ENCODE measurements around the gene SGO1.
"Not testable (repeated sequence)": the region's sequence is repeated elsewhere in the genome, so short reads cannot be mapped to it uniquely, and the experiment has no call there.

The SGO1 gene

DNA sequence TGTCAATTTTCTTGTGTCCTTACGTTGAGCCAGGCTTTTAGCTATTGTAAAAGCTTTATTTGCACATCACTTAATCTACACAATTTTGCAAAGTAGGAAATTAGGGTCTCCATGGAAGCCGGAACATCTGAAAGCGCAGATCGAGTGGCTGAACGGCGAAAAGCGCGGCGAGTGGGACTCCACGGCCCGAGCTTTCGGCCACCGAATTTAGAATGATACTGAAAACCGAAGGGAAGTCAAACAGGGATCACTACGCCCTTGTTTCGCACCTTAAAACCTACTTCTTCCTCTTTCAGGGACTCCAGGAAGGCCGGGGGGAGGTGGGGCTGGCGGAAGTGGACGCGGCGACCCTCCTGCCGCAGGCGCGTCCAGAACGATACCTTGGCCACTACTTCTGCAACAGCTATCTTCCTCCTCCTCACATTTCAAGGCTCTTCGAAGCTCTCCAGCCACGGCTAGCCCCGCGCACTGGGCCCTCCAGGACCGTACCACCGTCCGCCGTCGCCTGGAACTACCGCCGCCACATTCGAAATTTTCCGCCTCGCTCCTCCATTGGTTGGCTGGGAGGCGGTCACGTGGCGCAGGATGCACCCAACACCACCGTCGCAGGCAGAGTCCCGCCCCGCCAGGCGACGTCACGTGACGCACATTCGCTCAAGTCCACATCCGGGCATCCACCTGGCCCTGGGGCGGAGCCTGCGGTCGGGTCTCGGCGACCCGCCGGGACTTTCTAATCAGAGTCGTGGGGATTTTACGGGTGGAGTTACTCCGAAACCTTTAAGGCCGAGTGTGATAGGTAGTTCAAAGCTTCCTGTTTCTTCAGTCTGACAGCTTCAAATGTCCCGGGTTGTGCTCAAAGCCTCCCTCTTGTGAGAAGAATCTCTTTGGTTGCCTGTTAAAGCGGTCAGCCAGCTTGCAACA lies at the start of gene SGO1:
SGO1 (minus strand) TSS at position 528 of the 921 bp plus-strand sequence. CDS start 2,179 bp downstream, outside the sequence.
- DNase-seq (ENCODE audit: low spot score): peak; percentile 99

DNA sequence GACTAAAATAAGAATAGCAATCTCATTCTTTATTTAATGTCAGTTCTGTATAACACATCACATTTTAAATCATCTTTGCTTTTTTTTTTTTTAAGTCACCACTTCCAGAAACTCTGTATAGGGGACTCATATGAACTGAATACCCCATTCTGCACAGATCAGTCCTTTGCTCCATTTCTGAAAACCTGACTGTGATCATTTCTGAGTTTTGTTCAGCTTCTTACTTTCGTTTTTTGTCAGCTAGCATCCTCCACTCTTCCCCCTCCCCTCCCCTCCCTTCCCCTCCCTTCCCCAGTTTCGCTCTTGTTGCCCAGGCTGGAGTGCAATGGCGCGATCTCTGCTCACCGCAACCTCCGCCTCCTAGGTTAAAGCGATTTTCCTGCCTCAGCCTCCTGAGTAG lies 49.8 kb upstream of the SGO1 start:
- DNase-seq (ENCODE audit: low spot score): no peak

- no peak for DNase-seq (ENCODE audit: low spot score)
Measured at GRCh38 chr3:20232906-20233780, 47.1 kb upstream of the SGO1 start.

DNA sequence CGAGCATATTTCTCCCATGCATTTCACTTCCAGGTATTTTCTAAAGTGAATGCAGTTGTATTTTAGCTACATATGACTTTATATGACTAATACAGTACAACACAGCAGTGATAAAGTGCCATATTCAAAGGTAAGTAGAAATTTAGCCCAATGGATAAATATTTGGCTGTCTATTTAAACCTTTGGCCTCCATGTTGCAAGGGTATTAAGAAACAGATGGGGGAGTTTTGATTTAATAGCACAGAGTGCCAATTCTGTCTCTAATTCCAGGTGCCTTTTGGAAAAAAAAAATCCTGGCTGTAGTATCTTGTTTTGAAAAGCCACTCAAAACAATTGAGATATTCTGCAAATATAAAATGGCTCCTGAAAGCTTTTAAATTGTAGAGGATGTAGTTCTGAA lies 44.9 kb upstream of the SGO1 start:
- DNase-seq (ENCODE audit: low spot score): no peak

- DNase-seq (ENCODE audit: low spot score): peak; percentile 45
Measured at GRCh38 chr3:20225769-20226168, 39.8 kb upstream of the SGO1 start.

- DNase-seq (ENCODE audit: low spot score): no peak
Measured at GRCh38 chr3:20222274-20222673, 36.3 kb upstream of the SGO1 start.

DNA sequence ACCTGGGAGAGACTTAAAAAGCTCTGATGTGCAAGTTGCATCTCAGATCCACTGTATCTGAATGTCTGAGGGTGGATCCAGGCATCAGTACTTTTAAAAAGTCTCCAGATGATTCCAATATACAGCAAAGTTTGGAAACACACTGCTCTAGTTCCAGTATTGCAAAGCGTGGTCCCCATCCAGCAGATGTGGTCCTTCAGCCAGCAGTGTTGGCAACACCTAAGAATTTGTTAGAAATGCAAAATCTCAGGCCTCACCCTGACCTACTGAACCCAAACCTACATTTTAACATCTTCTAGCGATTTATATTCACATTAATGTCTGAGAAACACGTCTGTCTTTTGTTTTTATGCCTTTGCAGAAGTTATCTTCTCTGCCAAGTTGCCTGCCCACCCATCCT lies 32.2 kb upstream of the SGO1 start:
- DNase-seq (ENCODE audit: low spot score): no peak

GRCh38 chr3:20215636-20216035 lies 29.6 kb upstream of the SGO1 start:
- peak; percentile 9 for DNase-seq (ENCODE audit: low spot score)

GRCh38 chr3:20213491-20213890 lies 27.5 kb upstream of the SGO1 start:
- DNase-seq (ENCODE audit: low spot score): not testable (repeated sequence)

DNA sequence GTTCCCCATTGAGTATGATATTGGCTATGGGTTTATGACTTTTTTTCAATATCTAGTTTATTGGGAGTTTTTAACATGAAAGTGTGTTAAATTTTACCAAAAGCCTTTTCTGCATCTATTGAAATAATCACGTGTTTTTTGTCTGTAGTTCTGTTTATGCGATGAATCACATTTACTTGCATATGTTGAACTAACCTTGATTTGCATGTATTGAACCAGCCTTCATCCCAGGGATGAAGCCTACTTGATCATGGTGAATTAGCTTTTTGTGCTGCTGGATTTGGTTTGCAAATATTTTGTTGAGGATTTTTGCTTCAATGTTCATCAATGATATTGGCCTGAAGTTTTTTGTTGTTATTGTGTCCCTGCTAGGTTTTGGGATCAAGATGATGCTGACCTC lies 21.9 kb upstream of the SGO1 start:
- not testable (repeated sequence) for DNase-seq (ENCODE audit: low spot score)

DNA sequence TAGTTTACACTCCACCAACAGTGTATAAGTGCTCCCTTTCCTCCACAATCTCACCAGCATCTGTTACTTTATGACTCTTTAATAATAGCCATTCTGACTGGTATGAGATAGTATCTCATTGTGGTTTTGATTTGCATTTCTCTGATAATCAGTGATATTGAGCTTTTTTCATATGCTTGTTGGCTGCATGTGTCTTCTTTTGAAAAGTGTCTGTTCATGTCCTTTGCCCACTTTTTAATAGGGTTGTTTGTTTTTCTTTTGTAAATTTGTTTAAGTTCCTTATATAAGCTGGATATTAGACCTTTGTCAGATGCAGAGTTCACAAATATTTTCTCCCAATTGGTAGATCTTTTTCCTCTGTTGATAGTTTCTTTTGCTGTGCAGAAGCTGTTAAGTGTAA lies 19.9 kb upstream of the SGO1 start:
- not testable (repeated sequence) for DNase-seq (ENCODE audit: low spot score)

DNA sequence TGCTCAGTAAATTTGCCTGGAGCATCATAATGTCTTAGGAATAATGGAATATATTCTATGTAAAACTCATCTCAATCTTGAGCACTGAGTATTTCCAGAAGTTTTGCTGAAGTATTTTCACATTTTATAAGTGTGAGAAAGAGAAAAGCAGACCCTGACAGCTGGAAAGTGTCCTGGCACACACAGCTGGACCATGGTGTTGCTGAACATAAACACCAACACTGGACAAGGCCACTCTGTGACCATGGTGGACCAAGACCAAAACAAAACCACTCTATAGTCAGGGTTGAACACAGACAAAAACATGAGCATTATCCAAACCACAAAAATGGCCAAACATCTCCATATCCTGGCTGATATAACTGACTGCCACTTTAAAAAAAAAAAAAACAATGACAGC lies 15.1 kb upstream of the SGO1 start:
- DNase-seq (ENCODE audit: low spot score): no peak

- DNase-seq (ENCODE audit: low spot score): peak; percentile 74
Measured at GRCh38 chr3:20197775-20198174, 11.8 kb upstream of the SGO1 start.

- no peak for DNase-seq (ENCODE audit: low spot score)
Measured at GRCh38 chr3:20194793-20195460, 8.9 kb upstream of the SGO1 start.

DNA sequence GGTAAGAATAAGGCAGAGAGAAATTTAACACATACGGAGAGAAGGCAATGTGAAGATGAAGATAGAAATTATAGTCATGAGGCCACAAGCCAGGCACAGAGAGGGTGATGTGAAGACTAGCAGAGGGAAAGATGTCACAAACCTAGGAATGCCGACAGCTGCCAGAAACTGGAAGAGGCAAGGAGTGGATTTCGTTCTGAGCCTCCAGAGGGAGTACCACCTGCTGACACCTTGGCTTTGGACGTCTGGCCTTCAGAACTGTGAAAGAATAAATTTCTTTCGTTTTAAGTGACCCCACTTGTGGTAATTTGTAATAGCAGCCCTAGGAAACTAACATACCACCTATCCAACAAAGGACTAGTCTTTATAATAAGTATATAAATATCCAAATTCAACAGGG lies 5.0 kb upstream of the SGO1 start:
- no peak for DNase-seq (ENCODE audit: low spot score)

GRCh38 chr3:20186600-20187004 lies 596 bp upstream of the SGO1 start:
- no peak for DNase-seq (ENCODE audit: low spot score)

DNA sequence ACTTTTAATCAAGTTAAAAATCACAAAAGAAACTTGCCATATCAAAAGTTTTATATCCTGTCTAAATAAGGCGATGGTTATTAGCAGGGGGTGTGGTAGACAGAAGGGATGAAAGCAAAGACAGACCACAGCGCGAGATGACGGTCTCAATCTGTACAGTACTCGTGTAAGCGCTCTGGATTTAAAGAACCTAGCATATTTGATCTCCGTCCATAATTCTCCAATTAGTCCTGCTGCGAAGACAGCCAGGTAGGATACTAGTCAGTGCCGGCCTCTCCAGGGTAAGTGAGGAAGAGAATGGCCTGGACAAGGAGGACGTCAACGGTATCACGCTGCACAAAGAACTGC lies 701 bp downstream of the SGO1 start:
- peak; percentile 30 for DNase-seq (ENCODE audit: low spot score)

DNA sequence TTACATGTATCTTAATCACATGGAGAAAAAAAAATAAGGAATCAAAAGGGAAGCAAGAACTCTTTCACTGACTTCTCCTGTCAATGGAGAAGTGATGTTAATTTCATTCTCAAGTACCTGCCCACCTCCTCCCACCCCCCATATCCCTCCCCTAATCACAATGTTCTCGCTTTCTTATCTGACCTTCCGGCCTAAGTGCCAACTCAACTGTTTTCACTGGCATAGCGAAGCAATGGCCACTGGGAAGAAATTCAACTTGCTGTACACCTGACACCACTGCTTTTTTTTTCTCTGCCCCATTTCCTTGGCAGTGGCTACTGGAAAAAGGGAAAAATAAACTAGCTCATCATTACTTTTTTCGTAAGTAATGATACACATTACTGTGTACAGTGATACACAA lies 3.8 kb downstream of the SGO1 start:
- DNase-seq (ENCODE audit: low spot score): no peak

DNA sequence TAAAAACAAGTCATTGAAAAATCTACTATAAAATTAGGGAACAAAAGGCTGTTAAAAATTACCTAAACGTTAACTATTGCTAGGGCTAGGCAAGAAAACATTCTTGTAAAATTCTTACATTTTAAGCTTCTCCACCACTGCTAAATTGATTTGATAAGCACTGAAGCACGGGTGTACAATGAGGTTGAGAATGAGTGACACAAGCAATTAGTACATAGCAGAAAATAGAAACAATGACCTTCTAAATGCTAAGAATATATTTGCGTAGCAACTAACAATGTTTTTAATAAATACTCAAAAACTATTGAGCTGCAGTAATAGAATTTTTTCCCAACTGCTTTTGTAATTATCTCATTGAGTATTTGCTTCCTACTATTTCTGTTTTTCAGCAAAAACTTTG lies 4.7 kb downstream of the SGO1 start:
- DNase-seq (ENCODE audit: low spot score): no peak

GRCh38 chr3:20173844-20174410 lies 12.1 kb downstream of the SGO1 start:
- DNase-seq (ENCODE audit: low spot score): no peak

DNA sequence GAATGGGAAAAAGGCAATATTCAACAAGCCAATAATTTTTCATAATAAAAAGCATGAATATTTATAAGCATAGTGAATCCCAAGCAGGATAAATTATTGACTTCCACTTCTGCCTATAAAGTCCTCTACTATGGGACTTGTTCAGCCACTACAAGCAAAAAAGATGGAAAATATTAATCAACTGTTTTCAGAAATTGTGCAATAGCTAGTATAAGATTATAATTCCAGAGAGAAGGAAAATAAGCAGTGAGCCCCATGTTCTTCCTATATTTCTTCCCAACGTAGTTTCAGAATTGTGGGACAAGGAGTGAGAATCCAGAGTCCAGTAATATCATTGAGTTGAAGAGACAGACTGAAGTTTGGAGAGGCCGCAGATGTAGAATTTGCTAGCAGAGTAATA lies 24.3 kb downstream of the SGO1 start:
- DNase-seq (ENCODE audit: low spot score): no peak

- no peak for DNase-seq (ENCODE audit: low spot score)
Measured at GRCh38 chr3:20160230-20160629, 25.8 kb downstream of the SGO1 start.
